Measurements from ENCODE around the gene EPO. TPM values are rescaled to one million over a fixed set of nuclear protein-coding genes. Genes with fewer than 3 reads are reported as not detected.

EPO gene
- total and polyA plus RNA-seq, 2 of the 8 experiments (the other 6 are each of a cell fraction or from before 2014, with no cell fraction given): 0.42 to 0.95 TPM

- TF ChIP-seq TCF12 (IDR thresholded peaks at IDR 0.05; ENCODE audit: low read depth, low read length) (no peak), TEAD4 (IDR thresholded peaks at IDR 0.05; ENCODE audit: low read depth, low read length) (no peak), SIX5 (IDR thresholded peaks at IDR 0.05; ENCODE audit: low read depth, low read length) (no peak)
Observed at GRCh38 chr7:100731937-100732636, 11.8 kb downstream of the EPO start (continued).

All from H1 (cell line).